ENCODE results near the gene WDR18. TPM values are rescaled to one million over a fixed set of nuclear protein-coding genes. Genes with fewer than 3 reads are reported as not detected.

WDR18 gene
- total RNA-seq, 1 donor from 2014 or later: 19.4 TPM

DNA sequence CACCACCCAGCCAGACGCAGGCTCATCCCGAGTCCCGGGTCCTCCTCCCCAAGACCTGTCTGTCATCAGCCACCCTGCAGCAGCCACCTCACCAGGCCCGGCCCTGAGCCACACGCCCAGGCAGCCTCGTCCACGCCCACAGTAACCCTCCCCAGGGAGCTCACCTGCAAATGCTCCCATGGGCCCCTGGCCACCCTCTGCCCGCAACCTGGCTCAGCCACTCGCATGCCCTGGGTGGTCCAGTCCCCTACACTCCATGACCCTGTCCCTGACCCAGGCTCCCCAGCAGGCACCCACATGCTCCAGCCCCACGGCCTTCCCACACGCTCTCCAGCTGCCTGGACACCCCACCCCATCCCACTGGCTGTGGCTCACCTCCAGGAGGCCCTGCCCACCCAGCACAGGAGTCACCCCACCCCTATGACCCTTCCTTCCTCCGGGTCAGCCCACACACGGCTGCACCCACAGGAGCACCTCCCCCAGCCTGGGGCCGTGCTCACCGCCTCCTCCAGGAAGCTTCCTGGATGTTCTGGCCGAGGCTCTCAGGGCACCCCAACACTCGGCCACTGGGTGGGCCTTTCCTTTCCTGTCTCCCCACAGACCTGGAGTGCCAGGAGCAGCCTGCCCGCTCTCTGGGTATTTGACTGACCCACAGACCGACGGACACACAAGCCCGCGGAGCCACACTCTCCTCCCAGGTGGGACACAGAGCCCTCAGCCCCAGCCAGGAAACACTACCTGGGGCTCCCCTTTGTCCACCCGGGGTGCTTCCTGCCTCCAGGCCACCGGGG is 33.2 kb downstream of the WDR18 start:
- TF ChIP-seq, protein P1, sequence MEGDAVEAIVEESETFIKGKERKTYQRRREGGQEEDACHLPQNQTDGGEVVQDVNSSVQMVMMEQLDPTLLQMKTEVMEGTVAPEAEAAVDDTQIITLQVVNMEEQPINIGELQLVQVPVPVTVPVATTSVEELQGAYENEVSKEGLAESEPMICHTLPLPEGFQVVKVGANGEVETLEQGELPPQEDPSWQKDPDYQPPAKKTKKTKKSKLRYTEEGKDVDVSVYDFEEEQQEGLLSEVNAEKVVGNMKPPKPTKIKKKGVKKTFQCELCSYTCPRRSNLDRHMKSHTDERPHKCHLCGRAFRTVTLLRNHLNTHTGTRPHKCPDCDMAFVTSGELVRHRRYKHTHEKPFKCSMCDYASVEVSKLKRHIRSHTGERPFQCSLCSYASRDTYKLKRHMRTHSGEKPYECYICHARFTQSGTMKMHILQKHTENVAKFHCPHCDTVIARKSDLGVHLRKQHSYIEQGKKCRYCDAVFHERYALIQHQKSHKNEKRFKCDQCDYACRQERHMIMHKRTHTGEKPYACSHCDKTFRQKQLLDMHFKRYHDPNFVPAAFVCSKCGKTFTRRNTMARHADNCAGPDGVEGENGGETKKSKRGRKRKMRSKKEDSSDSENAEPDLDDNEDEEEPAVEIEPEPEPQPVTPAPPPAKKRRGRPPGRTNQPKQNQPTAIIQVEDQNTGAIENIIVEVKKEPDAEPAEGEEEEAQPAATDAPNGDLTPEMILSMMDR (IDR thresholded peaks at IDR 0.05; ENCODE audit: borderline replicate concordance): no peak
- Histone ChIP-seq H3K27me3 (ENCODE audit: low read depth) (no peaks in the 10 kb centered on the region), H3K9me3 (replicated peaks) (no peaks in the 10 kb centered on the region), H3K27ac (replicated peaks) (peak overlapping the region; percentile 65), H3K4me3 (peak overlapping the region; percentile 89), H3K4me1 (peaks cover 81% of the 10 kb centered on the region), H3K36me3 (peaks cover 21% of the 10 kb centered on the region)
- intact Hi-C loops (cut with micrococcal nuclease): no loop called here
- DNase-seq: peak; percentile 27

DNA sequence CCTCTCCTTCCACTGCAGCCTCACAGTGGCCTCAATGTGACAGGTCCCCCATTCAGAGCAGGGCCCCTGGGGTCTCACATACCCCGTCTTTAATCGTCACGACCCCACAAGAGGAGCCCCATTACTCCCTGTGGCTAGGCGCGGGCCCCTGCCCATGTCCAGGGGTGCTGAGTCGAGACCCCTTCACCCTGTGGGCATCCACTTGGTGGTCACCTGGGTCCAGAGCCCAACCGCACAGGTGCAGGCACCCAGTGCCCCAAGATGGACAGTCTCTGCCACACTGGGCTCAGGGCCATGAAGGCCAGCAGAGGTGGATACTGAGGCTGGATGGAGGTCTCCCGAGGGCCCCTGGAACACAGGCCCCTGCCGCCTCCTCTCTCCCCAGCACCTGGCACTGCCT is 33.8 kb downstream of the WDR18 start:
- peak overlapping the region; percentile 65 for H3K27ac ChIP-seq (replicated peaks)

DNA sequence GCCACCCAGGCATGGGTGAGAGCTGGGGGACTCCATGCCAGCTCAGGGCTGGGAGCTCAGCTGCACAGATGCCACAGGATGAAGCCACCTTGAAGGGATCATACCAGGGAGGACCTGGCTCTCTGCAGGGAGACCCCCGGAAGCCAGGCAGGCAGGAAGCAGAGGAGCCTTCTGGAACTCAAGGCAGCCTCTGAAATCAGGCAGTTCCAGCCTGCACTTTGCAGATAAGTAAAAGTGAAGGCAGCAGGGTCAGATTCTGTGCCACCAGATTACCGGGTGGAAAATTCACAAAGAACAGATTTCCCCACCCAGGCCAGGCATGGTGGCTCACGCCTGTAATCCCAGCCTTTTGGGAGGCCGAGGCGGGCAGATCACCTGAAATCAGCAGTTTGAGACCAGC is 34.2 kb downstream of the WDR18 start:
- TF ChIP-seq, protein P1 (IDR thresholded peaks at IDR 0.05; ENCODE audit: borderline replicate concordance): no peak
- H3K4me1 ChIP-seq: peaks cover 92% of the 10 kb centered on the region
- peak overlapping the region; percentile 89 for H3K4me3 ChIP-seq
- H3K27ac ChIP-seq (replicated peaks): peak overlapping the region; percentile 65
- intact Hi-C loops (cut with micrococcal nuclease): no loop called here
- DNase-seq: no peak
- H3K36me3 ChIP-seq: peaks cover 10% of the 10 kb centered on the region
- H3K9me3 ChIP-seq (replicated peaks): no peaks in the 10 kb centered on the region
- H3K27me3 ChIP-seq (ENCODE audit: low read depth): no peaks in the 10 kb centered on the region

More for the DNA sequence above, 33.8 kb downstream of the WDR18 start:
- Histone ChIP-seq H3K4me1 (peaks cover 87% of the 10 kb centered on the region), H3K4me3 (peak overlapping the region; percentile 89), H3K9me3 (replicated peaks) (no peaks in the 10 kb centered on the region), H3K27me3 (ENCODE audit: low read depth) (no peaks in the 10 kb centered on the region), H3K36me3 (peaks cover 15% of the 10 kb centered on the region)
- intact Hi-C loops (cut with micrococcal nuclease): no loop called here
- peak; percentile 13 for DNase-seq
- TF ChIP-seq, protein P1 (IDR thresholded peaks at IDR 0.05; ENCODE audit: borderline replicate concordance): no peak

DNA sequence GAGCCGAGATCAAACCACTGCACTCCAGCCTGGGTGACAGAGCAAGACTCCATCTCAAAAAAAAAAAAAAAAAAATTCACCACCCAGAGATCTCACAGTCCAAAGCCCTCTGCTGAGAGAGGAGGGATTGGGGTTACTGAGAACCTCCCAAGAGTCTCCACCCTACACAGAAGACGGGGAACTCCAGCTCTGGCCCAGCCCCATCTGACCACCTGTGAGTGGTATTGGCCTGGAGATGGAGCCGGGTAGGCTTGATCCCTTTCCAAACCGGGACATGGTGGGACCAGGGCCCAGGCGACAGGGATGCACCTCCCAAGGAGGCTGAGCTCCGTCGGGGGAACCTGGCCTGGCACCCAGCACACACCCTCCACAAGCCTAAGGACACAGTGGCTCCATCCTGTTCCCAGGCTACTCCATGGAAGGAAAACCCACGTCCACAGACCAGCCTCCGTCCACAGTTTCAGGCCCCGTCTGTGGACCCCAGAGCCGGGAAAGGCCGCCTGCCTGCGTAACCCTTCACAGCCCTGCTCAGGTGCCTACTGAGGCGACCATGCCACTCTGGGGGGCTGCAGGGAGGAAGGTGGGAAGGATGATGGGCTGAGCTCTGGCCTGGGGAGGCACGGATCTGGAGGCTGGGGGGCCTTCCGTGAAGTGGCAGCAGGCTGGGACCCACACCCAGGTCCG is 34.9 kb downstream of the WDR18 start:
- Histone ChIP-seq H3K36me3 (peaks cover 3% of the 10 kb centered on the region), H3K27me3 (ENCODE audit: low read depth) (no peaks in the 10 kb centered on the region), H3K9me3 (replicated peaks) (no peaks in the 10 kb centered on the region), H3K4me1 (peaks cover 87% of the 10 kb centered on the region), H3K27ac (replicated peaks) (peak overlapping the region; percentile 96), H3K4me3 (peak overlapping the region; percentile 89)
- TF ChIP-seq, protein P1 (IDR thresholded peaks at IDR 0.05; ENCODE audit: borderline replicate concordance): no peak
- intact Hi-C loops (cut with micrococcal nuclease): no loop called here
- DNase-seq: peak; percentile 15

DNA sequence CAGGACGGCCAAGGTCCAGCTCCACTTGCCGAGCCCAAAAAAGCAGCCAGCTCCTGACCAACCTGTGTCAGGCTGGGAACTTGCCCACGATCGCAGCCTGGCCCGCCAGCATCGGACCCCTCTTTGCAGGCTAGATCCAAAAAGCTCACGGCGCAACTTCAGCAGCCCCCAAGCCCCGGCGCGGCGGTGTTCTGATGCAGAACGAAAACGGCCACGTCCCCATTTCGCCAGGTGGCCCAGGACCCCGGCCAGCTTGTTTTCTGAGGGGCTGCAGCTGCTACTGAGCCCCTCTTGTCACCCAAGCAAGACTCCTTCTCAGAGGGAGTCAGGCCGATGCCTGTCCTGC is 35.4 kb downstream of the WDR18 start:
- Histone ChIP-seq H3K4me3 (peak overlapping the region; percentile 89), H3K27ac (replicated peaks) (peak overlapping the region; percentile 96), H3K36me3 (no peaks in the 10 kb centered on the region), H3K9me3 (replicated peaks) (no peaks in the 10 kb centered on the region), H3K27me3 (ENCODE audit: low read depth) (no peaks in the 10 kb centered on the region), H3K4me1 (peaks cover 83% of the 10 kb centered on the region)
- intact Hi-C loops (cut with micrococcal nuclease): no loop called here
- TF ChIP-seq, protein P1 (IDR thresholded peaks at IDR 0.05; ENCODE audit: borderline replicate concordance): no peak
- no peak for DNase-seq
